H9 (cell line): ENCODE measurements around the gene CPT1B. TPM values are rescaled to one million over a fixed set of nuclear protein-coding genes. Genes with fewer than 3 reads are reported as not detected.

ENCODE experiments used
- DNase-seq: peaks from one replicate; pipeline ENCODE4 v3.0.0-alpha.2; 2017
- H2AFZ ChIP-seq: one replicate; pipeline ENCODE4 v1.6.1; 2013; ENCODE audit warnings: mild to moderate bottlenecking, low read length, control low read depth, moderate library complexity
- H2AK5ac ChIP-seq: 2 replicates; pipeline ENCODE4 v1.6.1; 2013; ENCODE audit warnings: low read length, control low read depth, mixed read lengths; ENCODE audit not compliant: insufficient read length
- H2BK120ac ChIP-seq: one replicate; pipeline ENCODE4 v1.6.1; 2013; ENCODE audit warnings: low read depth, mild to moderate bottlenecking, low read length, control low read depth, inconsistent platforms; ENCODE audit not compliant: poor library complexity, severe bottlenecking
- H2BK12ac ChIP-seq: 2 replicates; pipeline ENCODE4 v1.6.1; 2013; ENCODE audit warnings: low read length, control low read depth, mixed read lengths, low read depth; ENCODE audit not compliant: insufficient read length
- H2BK15ac ChIP-seq: 2 replicates; pipeline ENCODE4 v1.6.1; 2013; ENCODE audit warnings: low read depth, low read length, control low read depth
- H2BK20ac ChIP-seq: one replicate; pipeline ENCODE4 v1.6.1; 2013; ENCODE audit warnings: low read depth, mild to moderate bottlenecking, low read length, control low read depth, inconsistent platforms; ENCODE audit not compliant: poor library complexity, severe bottlenecking
- H2BK5ac ChIP-seq: 2 replicates; pipeline ENCODE4 v1.6.1; 2013; ENCODE audit warnings: low read length, control low read depth, mixed read lengths; ENCODE audit not compliant: insufficient read length
- H3K14ac ChIP-seq: 2 replicates; pipeline ENCODE4 v1.6.1; 2013; ENCODE audit warnings: low read length, control low read depth; ENCODE audit not compliant: insufficient read depth
- H3K18ac ChIP-seq: 2 replicates; pipeline ENCODE4 v1.6.1; 2013; ENCODE audit warnings: low read depth, mild to moderate bottlenecking, mixed read lengths, low read length, control low read depth; ENCODE audit not compliant: insufficient read length
- H3K23ac ChIP-seq: 2 replicates; pipeline ENCODE4 v1.6.1; 2013; ENCODE audit warnings: low read length, control low read depth, mixed read lengths, low read depth; ENCODE audit not compliant: insufficient read length
- H3K23me2 ChIP-seq: 2 replicates; pipeline ENCODE4 v1.6.1; 2013; ENCODE audit warnings: low read depth, mild to moderate bottlenecking, mixed read lengths, low read length, control low read depth; ENCODE audit not compliant: insufficient read length, poor library complexity, severe bottlenecking
- H3K27ac ChIP-seq: 2 replicates; pipeline ENCODE4 v1.5.1; 2013; ENCODE audit warnings: low read length, control low read depth, mixed read lengths, low read depth; ENCODE audit not compliant: insufficient read length
- H3K27me3 ChIP-seq: 2 replicates; pipeline ENCODE4 v1.6.1; 2013; ENCODE audit warnings: low read length, control low read depth, inconsistent platforms; ENCODE audit not compliant: insufficient read depth
- H3K4ac ChIP-seq: 2 replicates; pipeline ENCODE4 v1.6.1; 2013; ENCODE audit warnings: low read depth, mild to moderate bottlenecking, control low read depth, inconsistent platforms, low read length, moderate library complexity
- H3K4me1 ChIP-seq: 2 replicates; pipeline ENCODE4 v1.6.1; 2013; ENCODE audit warnings: low read length, control low read depth, inconsistent platforms; ENCODE audit not compliant: insufficient read depth
- H3K4me2 ChIP-seq: 2 replicates; pipeline ENCODE4 v1.6.1; 2013; ENCODE audit warnings: low read length, control low read depth, mixed read lengths; ENCODE audit not compliant: insufficient read length, insufficient read depth
- H3K56ac ChIP-seq: 2 replicates; pipeline ENCODE4 v1.6.1; 2013; ENCODE audit warnings: low read depth, mild to moderate bottlenecking, mixed read lengths, low read length, control low read depth; ENCODE audit not compliant: insufficient read length
- H3K79me1 ChIP-seq: 2 replicates; pipeline ENCODE4 v1.6.1; 2013; ENCODE audit warnings: low read depth, mild to moderate bottlenecking, moderate library complexity, low read length, control low read depth, inconsistent platforms; ENCODE audit not compliant: insufficient read depth, poor library complexity, severe bottlenecking
- H3K79me2 ChIP-seq: 2 replicates; pipeline ENCODE4 v1.6.1; 2013; ENCODE audit warnings: low read length, control low read depth, inconsistent platforms; ENCODE audit not compliant: insufficient read depth
- H3K9ac ChIP-seq: 2 replicates; pipeline ENCODE4 v1.6.1; 2013; ENCODE audit warnings: low read length, control low read depth, mixed read lengths; ENCODE audit not compliant: insufficient read length; ENCODE audit errors: extremely low read depth
- H3K9me3 ChIP-seq: one replicate; pipeline ENCODE4 v1.6.1; 2013; ENCODE audit warnings: low read depth, low read length, inconsistent platforms; ENCODE audit not compliant: control insufficient read depth
- H3T11ph ChIP-seq: one replicate; pipeline ENCODE4 v1.6.1; 2013; ENCODE audit warnings: mild to moderate bottlenecking, low read length, control low read depth, inconsistent platforms
- H4K20me1 ChIP-seq: one replicate; pipeline ENCODE4 v1.6.1; 2013; ENCODE audit not compliant: control insufficient read depth, insufficient read length, insufficient read depth
- H4K5ac ChIP-seq: 2 replicates; pipeline ENCODE4 v1.6.1; 2013; ENCODE audit warnings: low read depth, mild to moderate bottlenecking, mixed read lengths, low read length, control low read depth; ENCODE audit not compliant: insufficient read length
- H4K8ac ChIP-seq: replicated peaks from 2 replicates; pipeline ENCODE4 v1.6.1; 2013; ENCODE audit warnings: low read length, control low read depth, mixed read lengths, low read depth; ENCODE audit not compliant: insufficient read length
- H4K91ac ChIP-seq: 2 replicates; pipeline ENCODE4 v1.6.1; 2013; ENCODE audit warnings: low read depth, mild to moderate bottlenecking, moderate library complexity, mixed read lengths, low read length, control low read depth; ENCODE audit not compliant: insufficient read length
- H3K27ac Mint-ChIP-seq, 3 experiments: 2 replicates in 2 of 3; 3 replicates in 1 of 3; pipeline ENCODE4 v1.8.0; 2020 to 2021; ENCODE audit warnings: mixed read lengths in 3 of 3, mild to moderate bottlenecking in 1 of 3, moderate library complexity in 1 of 3
- H3K27me3 Mint-ChIP-seq: 2 replicates; pipeline ENCODE4 v1.8.0; 2021; ENCODE audit warnings: low read depth, mild to moderate bottlenecking, moderate library complexity, mixed read lengths
- H3K36me3 Mint-ChIP-seq, 3 experiments: 2 replicates in 2 of 3; 3 replicates in 1 of 3; pipeline ENCODE4 v1.8.0; 2020 to 2021; ENCODE audit warnings: low read depth in 3 of 3, mixed read lengths in 3 of 3; ENCODE audit not compliant: insufficient read depth in 1 of 3
- H3K4me1 Mint-ChIP-seq, 2 experiments: 2 replicates each; pipeline ENCODE4 v1.8.0; 2020; ENCODE audit warnings: mixed read lengths in 2 of 2
- H3K4me3 Mint-ChIP-seq, 2 experiments: 2 replicates in 1 of 2; 3 replicates in 1 of 2; pipeline ENCODE4 v1.8.0; 2020 to 2021; ENCODE audit warnings: mild to moderate bottlenecking in 2 of 2, mixed read lengths in 2 of 2, moderate library complexity in 1 of 2
- H3K9me3 Mint-ChIP-seq, 2 experiments: 2 replicates in 1 of 2; 3 replicates in 1 of 2; pipeline ENCODE4 v1.8.0; 2020; ENCODE audit warnings: mild to moderate bottlenecking in 2 of 2, mixed read lengths in 2 of 2, moderate library complexity in 1 of 2
- CTCF ChIP-seq: fragments of 200-600 bp; sonication (generic); conservative IDR thresholded peaks from 3 replicates; pipeline ENCODE4 v1.8.0; 2021; ENCODE audit warnings: antibody characterized with exemption, mild to moderate bottlenecking
- WGBS: extraction: QIAGEN DNeasy Blood & Tissue Kit; methylation state at CpG from one replicate; pipeline ENCODE4 v1.1.7; 2013; ENCODE audit warnings: missing lambda C conversion rate, low lambda C conversion rate, mixed read lengths; ENCODE audit not compliant: insufficient read length; ENCODE audit errors: extremely low coverage; 5-methylcytosine and 5-hydroxymethylcytosine counted together
- total RNA-seq: library from RNA; stranded (reverse); gene quantifications from 2 replicates; pipeline ENCODE4 v1.2.1, GENCODE V29; 2021

Gene CPT1B
- total RNA-seq, 1 experiment from 2014 or later, result 65.7 TPM

GRCh38 chr22:50624347-50625130 is 46.3 kb upstream of the CPT1B start:
- H4K8ac ChIP-seq, result no peak overlapping the region
- no peak overlapping the region for H3K18ac ChIP-seq
- H3K23ac ChIP-seq, result no peak overlapping the region
- no peak overlapping the region for H3T11ph ChIP-seq
- H2BK20ac ChIP-seq, result no peak overlapping the region
- H3K23me2 ChIP-seq, result peaks cover 18% of the 10 kb centered on the region
- H3K9me3 ChIP-seq, result no peaks in the 10 kb centered on the region
- no peaks in the 10 kb centered on the region for H3K79me1 ChIP-seq
- peaks cover 7% of the 10 kb centered on the region; the same call in 1 of the 2 replicates for H3K27me3 ChIP-seq
- peaks cover 13% of the 10 kb centered on the region for H3K4me1 ChIP-seq
- no peak overlapping the region for H2BK15ac ChIP-seq
- no peak overlapping the region for H3K56ac ChIP-seq
- DNase-seq, result no peak
- TF ChIP-seq CTCF, result no peak
- no peak overlapping the region for H3K27ac Mint-ChIP-seq
- H4K91ac ChIP-seq, result no peak overlapping the region
- no peaks in the 10 kb centered on the region for H3K79me2 ChIP-seq
- H3K36me3 Mint-ChIP-seq, result peaks cover 0 to 3% (median 0%) of the 10 kb centered on the region in 3 experiments; a peak in 2 of 7 replicates
- peaks cover 28 to 30% of the 10 kb centered on the region in 2 experiments for H3K4me1 Mint-ChIP-seq
- H2BK5ac ChIP-seq, result no peak overlapping the region
- peaks cover 2% of the 10 kb centered on the region for H4K20me1 ChIP-seq
- no peak overlapping the region for H4K5ac ChIP-seq
- no peak overlapping the region for H3K27ac ChIP-seq
- H3K14ac ChIP-seq, result no peak overlapping the region
- H2BK120ac ChIP-seq, result no peak overlapping the region
- no peaks in the 10 kb centered on the region for H3K9me3 Mint-ChIP-seq
- H3K4ac ChIP-seq, result no peak overlapping the region
- H3K9ac ChIP-seq, result no peak overlapping the region
- no peak overlapping the region for H2BK12ac ChIP-seq
- H3K4me3 Mint-ChIP-seq, result no peak overlapping the region; a peak in 1 of 5 replicates
- no peak overlapping the region for H2AFZ ChIP-seq
- H2AK5ac ChIP-seq, result no peak overlapping the region
- no CpG with 5 or more reads among the region's 16 CpGs for WGBS
- H3K4me2 ChIP-seq, result no peak overlapping the region
- H3K27me3 Mint-ChIP-seq, result peaks cover 28% of the 10 kb centered on the region
